Activated CD8-positive, alpha-beta T cell treated with anti-CD3 and anti-CD28 coated beads for 36 hours (primary cell): ENCODE data around the gene PRKN. TPM values are rescaled to one million over a fixed set of nuclear protein-coding genes. Genes with fewer than 3 reads are reported as not detected.

ENCODE experiments used
- ATAC-seq: fragments of 200-7000 bp; cut with Tn5 transposase; one replicate; pipeline ENCODE4 v1.10.0; 2021; ENCODE audit warnings: mild to moderate bottlenecking, moderate library complexity
- CTCF ChIA-PET: fragments of 350-600 bp; sonication (Branson Sonifier 250); formaldehyde crosslinking; loops from one replicate; lab custom pipeline; 2021; ENCODE audit warnings: antibody characterized with exemption; lab: Charles Lee
- POLR2A ChIA-PET: fragments of 350-600 bp; sonication (Branson Sonifier 250); formaldehyde crosslinking; loops from one replicate; lab custom pipeline; 2021; ENCODE audit warnings: antibody characterized with exemption; lab: Charles Lee
- DNase-seq: peaks from one replicate; pipeline ENCODE4 v3.0.0-alpha.2; 2020
- H3K27ac Mint-ChIP-seq: one replicate; pipeline ENCODE4 v1.8.0; 2021; ENCODE audit warnings: mild to moderate bottlenecking, mixed read lengths
- H3K27me3 Mint-ChIP-seq: one replicate; pipeline ENCODE4 v1.8.0; 2021; ENCODE audit warnings: mixed read lengths
- H3K36me3 Mint-ChIP-seq: one replicate; pipeline ENCODE4 v1.8.0; 2021; ENCODE audit warnings: low read depth, mixed read lengths
- H3K4me1 Mint-ChIP-seq: one replicate; pipeline ENCODE4 v1.8.0; 2021; ENCODE audit warnings: low read depth, mixed read lengths
- H3K4me3 Mint-ChIP-seq: one replicate; pipeline ENCODE4 v1.8.0; 2021; ENCODE audit warnings: mild to moderate bottlenecking, moderate library complexity, mixed read lengths
- H3K9me3 Mint-ChIP-seq: one replicate; pipeline ENCODE4 v1.8.0; 2021; ENCODE audit warnings: mixed read lengths
- intact Hi-C: fragments of 100-400 bp; cut with micrococcal nuclease; formaldehyde crosslinking; loops from one replicate; pipeline ENCODE4 v1.10.0; 2022
- total RNA-seq, 2 experiments: library from RNA; stranded (reverse); gene quantifications; one replicate each; pipeline ENCODE4 v1.2.3, GENCODE V29; 2021
- TF ChIP-seq, protein P1 (sequence below): fragments of 200-600 bp; IDR thresholded peaks from one replicate; pipeline ENCODE4 v1.8.0; 2022; ENCODE audit warnings: antibody characterized with exemption, mild to moderate bottlenecking

The PRKN gene
- total RNA-seq, 2 experiments from 2014 or later, result 1.2 to 1.4 TPM

DNA sequence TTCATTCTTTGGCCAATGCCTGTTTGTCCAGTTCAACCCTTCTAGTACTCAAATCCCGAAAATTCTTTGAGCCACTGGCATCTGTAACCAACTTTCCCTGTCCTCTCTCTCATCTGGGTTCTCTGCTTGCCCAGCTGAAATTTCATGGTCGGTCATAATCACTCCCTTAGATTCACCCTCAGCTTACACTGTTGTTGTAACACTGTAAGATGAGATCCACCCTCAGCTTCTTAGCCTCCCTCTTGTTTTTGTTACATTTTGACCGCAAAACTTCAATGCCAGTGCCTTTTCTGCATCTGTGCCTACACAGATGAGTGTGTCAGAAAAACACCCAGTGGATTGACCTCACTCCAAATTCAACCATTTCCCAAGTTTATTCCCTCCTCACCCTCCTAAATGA lies 1162.6 kb downstream of the PRKN start:
- ATAC-seq (no peak), DNase-seq (no peak)
- Mint-ChIP-seq H3K9me3 (no peaks in the 10 kb centered on the region), H3K27me3 (no peaks in the 10 kb centered on the region), H3K27ac (no peak overlapping the region), H3K36me3 (no peaks in the 10 kb centered on the region), H3K4me3 (no peak overlapping the region), H3K4me1 (no peaks in the 10 kb centered on the region)
- CTCF ChIA-PET, result no interaction called here
- intact Hi-C loops, result no loop called here
- TF ChIP-seq, protein P1, sequence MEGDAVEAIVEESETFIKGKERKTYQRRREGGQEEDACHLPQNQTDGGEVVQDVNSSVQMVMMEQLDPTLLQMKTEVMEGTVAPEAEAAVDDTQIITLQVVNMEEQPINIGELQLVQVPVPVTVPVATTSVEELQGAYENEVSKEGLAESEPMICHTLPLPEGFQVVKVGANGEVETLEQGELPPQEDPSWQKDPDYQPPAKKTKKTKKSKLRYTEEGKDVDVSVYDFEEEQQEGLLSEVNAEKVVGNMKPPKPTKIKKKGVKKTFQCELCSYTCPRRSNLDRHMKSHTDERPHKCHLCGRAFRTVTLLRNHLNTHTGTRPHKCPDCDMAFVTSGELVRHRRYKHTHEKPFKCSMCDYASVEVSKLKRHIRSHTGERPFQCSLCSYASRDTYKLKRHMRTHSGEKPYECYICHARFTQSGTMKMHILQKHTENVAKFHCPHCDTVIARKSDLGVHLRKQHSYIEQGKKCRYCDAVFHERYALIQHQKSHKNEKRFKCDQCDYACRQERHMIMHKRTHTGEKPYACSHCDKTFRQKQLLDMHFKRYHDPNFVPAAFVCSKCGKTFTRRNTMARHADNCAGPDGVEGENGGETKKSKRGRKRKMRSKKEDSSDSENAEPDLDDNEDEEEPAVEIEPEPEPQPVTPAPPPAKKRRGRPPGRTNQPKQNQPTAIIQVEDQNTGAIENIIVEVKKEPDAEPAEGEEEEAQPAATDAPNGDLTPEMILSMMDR, result no peak
- POLR2A ChIA-PET, result no interaction called here

DNA sequence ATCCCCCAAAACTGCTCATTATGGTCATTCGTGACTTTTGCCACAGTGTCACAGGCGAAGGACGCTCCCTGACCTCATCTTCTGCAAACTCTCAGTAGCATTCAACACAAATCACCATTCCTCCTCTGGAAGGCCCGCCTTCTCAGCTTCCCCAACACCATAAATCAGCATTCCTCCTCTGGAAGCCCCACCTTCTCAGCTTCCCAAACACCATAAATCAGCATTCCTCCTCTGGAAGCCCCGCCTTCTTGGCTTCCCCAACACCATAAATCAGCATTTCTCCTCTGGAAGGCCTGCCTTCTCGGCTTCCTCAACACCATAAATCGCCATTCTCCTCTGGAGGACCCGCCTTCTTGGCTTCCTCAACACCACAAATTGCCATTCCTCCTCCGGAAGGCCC lies 1165.7 kb downstream of the PRKN start:
- ATAC-seq, result no peak
- H3K27me3 Mint-ChIP-seq, result no peaks in the 10 kb centered on the region
- TF ChIP-seq, protein P1, result no peak
- H3K4me1 Mint-ChIP-seq, result no peaks in the 10 kb centered on the region
- no peak for DNase-seq
- ChIA-PET CTCF (no interaction called here), POLR2A (no interaction called here)
- no peaks in the 10 kb centered on the region for H3K9me3 Mint-ChIP-seq
- H3K27ac Mint-ChIP-seq, result no peak overlapping the region
- no peaks in the 10 kb centered on the region for H3K36me3 Mint-ChIP-seq
- intact Hi-C loops, result no loop called here
- H3K4me3 Mint-ChIP-seq, result no peak overlapping the region

DNA sequence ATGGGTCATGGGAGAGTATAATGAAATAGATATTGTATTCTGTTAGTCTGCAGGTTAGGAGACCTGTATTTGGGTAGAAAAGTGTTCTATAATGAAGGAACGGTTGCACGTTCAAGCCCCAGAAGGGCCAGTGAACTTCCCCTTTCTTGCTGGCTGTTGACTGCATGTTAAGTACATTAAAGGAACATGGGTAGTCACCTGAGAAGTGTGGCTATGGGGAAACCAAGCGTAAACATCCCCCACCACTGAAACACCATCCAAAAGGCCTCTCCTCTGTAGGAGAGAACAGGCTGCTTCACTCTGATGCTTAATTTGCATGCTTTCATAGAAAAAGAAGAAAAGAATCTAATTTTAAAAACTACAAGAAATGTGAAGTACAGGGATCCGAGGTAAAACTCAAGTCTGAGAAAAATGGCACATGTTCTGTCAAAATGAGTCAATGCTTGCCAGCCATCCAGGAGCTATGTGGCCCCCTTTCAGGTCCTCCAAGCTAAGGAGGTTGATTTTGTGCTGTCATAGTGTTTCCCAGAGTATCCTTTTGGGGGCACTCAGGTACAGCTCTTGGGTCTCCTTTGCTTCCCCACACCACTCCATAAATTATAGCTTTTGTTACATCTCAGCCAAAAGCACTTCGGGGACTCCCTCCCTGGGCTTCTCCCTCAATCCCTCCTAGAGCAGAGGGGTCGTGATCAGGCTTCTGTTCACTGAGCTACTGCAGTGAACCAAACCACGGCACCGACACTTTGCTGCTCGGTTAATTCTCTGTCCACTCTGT lies 1170.0 kb downstream of the PRKN start:
- Mint-ChIP-seq H3K9me3 (peaks cover 18% of the 10 kb centered on the region), H3K4me1 (no peaks in the 10 kb centered on the region), H3K27me3 (no peaks in the 10 kb centered on the region), H3K36me3 (no peaks in the 10 kb centered on the region), H3K4me3 (no peak overlapping the region), H3K27ac (no peak overlapping the region)
- ATAC-seq (no peak), DNase-seq (no peak)
- ChIA-PET CTCF (no interaction called here), POLR2A (no interaction called here)
- intact Hi-C loops, result no loop called here
- TF ChIP-seq, protein P1, result no peak

DNA sequence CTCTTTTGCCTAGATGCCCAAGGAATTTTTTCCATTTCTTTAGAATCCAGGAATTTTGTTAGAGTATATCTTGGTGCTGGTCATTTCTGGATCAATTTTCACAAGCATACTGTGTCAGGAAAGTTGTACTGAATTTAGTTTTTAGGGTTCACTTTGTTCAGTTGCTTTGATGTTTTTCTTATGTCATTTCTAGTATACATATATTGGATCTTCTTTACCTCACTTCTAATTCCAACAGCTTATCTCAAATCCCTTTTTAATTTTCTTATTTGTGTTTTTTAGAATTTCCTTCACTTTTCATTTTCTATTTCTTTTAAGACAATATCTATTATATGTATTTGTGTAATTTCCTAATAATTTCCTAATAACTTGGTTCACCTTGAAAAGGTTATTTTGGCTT lies 1172.7 kb downstream of the PRKN start:
- Mint-ChIP-seq H3K9me3 (peaks cover 18% of the 10 kb centered on the region), H3K27me3 (no peaks in the 10 kb centered on the region), H3K27ac (no peak overlapping the region), H3K4me1 (no peaks in the 10 kb centered on the region), H3K4me3 (no peak overlapping the region), H3K36me3 (no peaks in the 10 kb centered on the region)
- TF ChIP-seq, protein P1, result no peak
- CTCF ChIA-PET, result no interaction called here
- DNase-seq, result no peak
- POLR2A ChIA-PET, result no interaction called here
- intact Hi-C loops, result no loop called here
- no peak for ATAC-seq

- POLR2A ChIA-PET, result interaction anchor here (0.8 to 1.1 kb wide), 2 partner anchors 10 kb away, joined by 3 read pairs; no protein-coding TSS in a partner anchor
- Mint-ChIP-seq H3K27ac (no peak overlapping the region), H3K4me3 (no peak overlapping the region), H3K4me1 (peaks cover 3% of the 10 kb centered on the region), H3K36me3 (no peaks in the 10 kb centered on the region), H3K27me3 (no peaks in the 10 kb centered on the region), H3K9me3 (peaks cover 11% of the 10 kb centered on the region)
- CTCF ChIA-PET, result no interaction called here
- TF ChIP-seq, protein P1, result no peak
- no peak for ATAC-seq
- intact Hi-C loops, result no loop called here
- no peak for DNase-seq
Observed at GRCh38 chr6:161549977-161550655, 1177.5 kb downstream of the PRKN start.
